SK-N-SH (cell line): ENCODE measurements around the gene ANKRD65. TPM values are rescaled to one million over a fixed set of nuclear protein-coding genes. Genes with fewer than 3 reads are reported as not detected.
"Not testable (repeated sequence)": the region's sequence is repeated elsewhere in the genome, so short reads cannot be mapped to it uniquely, and the experiment has no call there.

Experiments
- CTCF ChIA-PET: fragments of 300-600, 350-600 bp; formaldehyde crosslinking; extraction: SDS; loops from one replicate; lab custom pipeline; 2021; lab: Yijun Ruan, JAX
- POLR2A ChIA-PET: fragments of 350-600 bp; sonication (Branson Sonifier 250); formaldehyde crosslinking; extraction: SDS; loops from one replicate; lab custom pipeline; 2020; ENCODE audit warnings: antibody characterized with exemption, inconsistent platforms; lab: Yijun Ruan, JAX
- DNase-seq: peaks from one replicate; pipeline ENCODE4 v3.0.0; 2012
- H2AFZ ChIP-seq: fragments of 200-600 bp; sonication (generic); 2 replicates; pipeline ENCODE4 v1.8.1; 2016; ENCODE audit warnings: antibody characterized with exemption, mild to moderate bottlenecking, low read depth
- H3F3A ChIP-seq: fragments of 200-600 bp; sonication (generic); replicated peaks from 2 replicates; pipeline ENCODE3; 2016; ENCODE audit warnings: antibody characterized with exemption, mild to moderate bottlenecking; ENCODE audit not compliant: insufficient read depth
- H3K27ac ChIP-seq, 2 experiments: fragments of 200-500 bp in 1 of 2; fragments of 200-600 bp in 1 of 2; sonication (Bioruptor generic) in 1 of 2; sonication (generic), shearing (Covaris generic) in 1 of 2; 2 replicates each; pipeline versions ENCODE4 v1.5.1 to v1.6.1; 2014 to 2016; ENCODE audit warnings: low read depth in 2 of 2, inconsistent platforms in 1 of 2, low read length in 1 of 2, mild to moderate bottlenecking in 1 of 2, mixed read lengths in 1 of 2
- H3K27me3 ChIP-seq: fragments of 200-600 bp; sonication (generic), shearing (Covaris generic); 2 replicates; pipeline ENCODE4 v1.6.1; 2016; ENCODE audit warnings: mixed run types; ENCODE audit not compliant: insufficient read depth
- H3K36me3 ChIP-seq, 2 experiments: fragments of 200-500 bp in 1 of 2; fragments of 200-600 bp in 1 of 2; sonication (Bioruptor generic) in 1 of 2; sonication (generic) in 1 of 2; replicated peaks in 1 of 2; 2 replicates each; pipeline versions ENCODE3 to v1.5.1; 2014 to 2016; ENCODE audit warnings: low read length in 1 of 2, mild to moderate bottlenecking in 1 of 2; ENCODE audit not compliant: insufficient read depth in 2 of 2, control insufficient read depth in 1 of 2
- H3K4me1 ChIP-seq, 2 experiments: fragments of 200-500 bp in 1 of 2; fragments of 200-600 bp in 1 of 2; sonication (Bioruptor generic) in 1 of 2; sonication (generic), shearing (Covaris generic) in 1 of 2; 2 replicates each; pipeline versions ENCODE4 v1.5.1 to v1.6.1; 2014 to 2016; ENCODE audit warnings: low read depth in 1 of 2, low read length in 1 of 2, mixed run types in 1 of 2; ENCODE audit not compliant: insufficient read depth in 2 of 2, control insufficient read depth in 1 of 2
- H3K4me2 ChIP-seq: fragments of 200-600 bp; sonication (generic), shearing (Covaris generic); 2 replicates; pipeline ENCODE4 v1.6.1; 2017; ENCODE audit warnings: mixed run types
- H3K4me3 ChIP-seq, 2 experiments: fragments of 200-500 bp in 1 of 2; fragments of 200-600 bp in 1 of 2; sonication (Bioruptor generic) in 1 of 2; sonication (generic), shearing (Covaris generic) in 1 of 2; 2 replicates each; pipeline versions ENCODE4 v1.5.1 to v1.8.1; 2014 to 2016; ENCODE audit warnings: low read depth in 2 of 2, inconsistent platforms in 1 of 2, low read length in 1 of 2, mild to moderate bottlenecking in 1 of 2, mixed read lengths in 1 of 2, moderate library complexity in 1 of 2
- H3K79me2 ChIP-seq: fragments of 200-600 bp; sonication (generic); 2 replicates; pipeline ENCODE4 v1.8.1; 2017; ENCODE audit warnings: mild to moderate bottlenecking; ENCODE audit not compliant: insufficient read depth
- H3K9ac ChIP-seq: fragments of 200-600 bp; sonication (generic); 2 replicates; pipeline ENCODE4 v1.6.1; 2017; ENCODE audit warnings: mixed run types
- H3K9me2 ChIP-seq: fragments of 200-600 bp; sonication (generic); 2 replicates; pipeline ENCODE4 v1.6.1; 2017; ENCODE audit warnings: mixed run types
- H3K9me3 ChIP-seq: fragments of 200-600 bp; sonication (generic); 2 replicates; pipeline ENCODE4 v1.6.1; 2017; ENCODE audit warnings: mixed run types, mild to moderate bottlenecking, moderate library complexity
- H4K20me1 ChIP-seq: fragments of 200-600 bp; sonication (generic); 2 replicates; pipeline ENCODE4 v1.6.1; 2017; ENCODE audit warnings: mild to moderate bottlenecking, mixed run types; ENCODE audit not compliant: insufficient read depth
- EP300 ChIP-seq, 2 experiments: IDR thresholded peaks; 2 replicates each; pipeline versions ENCODE4 v1.4.0 to v1.6.1; 2012; ENCODE audit warnings: borderline replicate concordance in 1 of 2, low read depth in 1 of 2, low read length in 1 of 2
- FOXJ3 ChIP-seq: sonication (generic); formaldehyde crosslinking; IDR thresholded peaks from 2 replicates; pipeline ENCODE4 v1.5.1; 2020; ENCODE audit warnings: mild to moderate bottlenecking, missing genetic modification reagents
- NFIC ChIP-seq: IDR thresholded peaks from 2 replicates; pipeline ENCODE4 v1.4.0; 2012; ENCODE audit warnings: borderline replicate concordance
- RXRA ChIP-seq: IDR thresholded peaks from 2 replicates; pipeline ENCODE4 v1.4.0; 2012; ENCODE audit warnings: low read depth, mild to moderate bottlenecking, borderline replicate concordance
- SIN3A ChIP-seq: IDR thresholded peaks from 2 replicates; pipeline ENCODE4 v1.6.1; 2012; ENCODE audit warnings: low read depth, mild to moderate bottlenecking, low read length, moderate library complexity, borderline replicate concordance
- SMC3 ChIP-seq: IDR thresholded peaks from 2 replicates; pipeline ENCODE4 v1.6.1; 2012; ENCODE audit warnings: low read depth, low read length, improper control_type of control experiment
- TAF1 ChIP-seq: IDR thresholded peaks from 2 replicates; pipeline ENCODE4 v1.6.1; 2012; ENCODE audit warnings: low read depth, mild to moderate bottlenecking, low read length, moderate library complexity, borderline replicate concordance
- TCF12 ChIP-seq: IDR thresholded peaks from 2 replicates; pipeline ENCODE4 v1.4.0; 2012
- YY1 ChIP-seq: IDR thresholded peaks from 2 replicates; pipeline ENCODE4 v1.4.0; 2012; ENCODE audit warnings: low read depth, mild to moderate bottlenecking
- WGBS: methylation state at CpG from one replicate; pipeline ENCODE4 v1.1.6; 2017; ENCODE audit warnings: low lambda C conversion rate; 5-methylcytosine and 5-hydroxymethylcytosine counted together
- polyA plus RNA-seq, 3 experiments: library from polyadenylated mRNA; depleted of rRNA; stranded (reverse); fragments of >200 nt; gene quantifications; 2 replicates each; pipeline ENCODE4 v1.2.3, GENCODE V29; 2012
- TF ChIP-seq, protein P1 (sequence below): fragments of 150-350 bp; IDR thresholded peaks from 2 replicates; pipeline ENCODE4 v1.6.1; 2016; ENCODE audit warnings: mild to moderate bottlenecking, low read depth, low read length
- TF ChIP-seq, protein P2 (sequence below): fragments of 200-600 bp; sonication (generic); IDR thresholded peaks from 2 replicates; pipeline ENCODE4 v1.6.1; 2017; ENCODE audit warnings: antibody characterized with exemption, mild to moderate bottlenecking, moderate library complexity

The ANKRD65 gene
- polyA plus RNA-seq, 1 of the 3 experiments (the other 2 are of a cell fraction), result 0.07 TPM

DNA sequence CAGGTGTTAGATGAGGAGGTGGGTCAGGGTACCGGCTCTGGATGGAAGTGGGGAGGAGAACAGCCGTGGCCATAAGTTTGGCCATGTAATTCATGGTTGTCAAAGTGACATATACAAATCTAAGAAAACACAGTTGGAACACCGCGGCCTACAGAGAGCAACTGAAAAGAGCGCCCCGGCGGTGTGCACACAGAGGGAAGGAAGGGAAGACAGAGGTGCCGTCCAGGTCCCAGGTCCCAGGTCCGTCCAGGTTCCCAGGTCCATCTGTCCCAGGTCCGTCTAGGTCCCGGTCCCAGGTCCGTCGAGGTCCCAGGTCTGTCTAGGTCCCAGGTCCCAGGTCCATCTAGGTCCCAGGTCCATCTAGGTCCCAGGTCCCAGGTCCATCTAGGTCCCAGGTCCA, 9.4 kb downstream of the ANKRD65 start:
- Histone ChIP-seq H3K36me3 (peaks cover 0 to 3% of the 10 kb centered on the region in 2 experiments), H2AFZ (no peak overlapping the region), H3K4me1 (peaks cover 4 to 5% of the 10 kb centered on the region in 2 experiments; a peak in 1 of 4 replicates), H3K79me2 (peaks cover 34% of the 10 kb centered on the region), H4K20me1 (no peaks in the 10 kb centered on the region), H3K27me3 (no peaks in the 10 kb centered on the region), H3F3A (peaks cover 10% of the 10 kb centered on the region), H3K9ac (no peak overlapping the region), H3K27ac (no peak overlapping the region), H3K9me2 (no peaks in the 10 kb centered on the region), H3K4me2 (no peak overlapping the region), H3K4me3 (no peak overlapping the region), H3K9me3 (no peaks in the 10 kb centered on the region)
- CTCF ChIA-PET, result no interaction called here
- WGBS, result 95% methylated on average over 13 of the region's 13 CpGs
- DNase-seq, result no peak
- TF ChIP-seq NFIC, result no peak
- TF ChIP-seq, protein P1, sequence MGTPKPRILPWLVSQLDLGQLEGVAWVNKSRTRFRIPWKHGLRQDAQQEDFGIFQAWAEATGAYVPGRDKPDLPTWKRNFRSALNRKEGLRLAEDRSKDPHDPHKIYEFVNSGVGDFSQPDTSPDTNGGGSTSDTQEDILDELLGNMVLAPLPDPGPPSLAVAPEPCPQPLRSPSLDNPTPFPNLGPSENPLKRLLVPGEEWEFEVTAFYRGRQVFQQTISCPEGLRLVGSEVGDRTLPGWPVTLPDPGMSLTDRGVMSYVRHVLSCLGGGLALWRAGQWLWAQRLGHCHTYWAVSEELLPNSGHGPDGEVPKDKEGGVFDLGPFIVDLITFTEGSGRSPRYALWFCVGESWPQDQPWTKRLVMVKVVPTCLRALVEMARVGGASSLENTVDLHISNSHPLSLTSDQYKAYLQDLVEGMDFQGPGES, result no peak
- TF ChIP-seq RXRA, result no peak
- no peak for TF ChIP-seq TCF12
- POLR2A ChIA-PET, result interaction anchor here (0.6 kb wide), 1 partner anchor 72 kb away, joined by 3 read pairs; no protein-coding TSS in a partner anchor

DNA sequence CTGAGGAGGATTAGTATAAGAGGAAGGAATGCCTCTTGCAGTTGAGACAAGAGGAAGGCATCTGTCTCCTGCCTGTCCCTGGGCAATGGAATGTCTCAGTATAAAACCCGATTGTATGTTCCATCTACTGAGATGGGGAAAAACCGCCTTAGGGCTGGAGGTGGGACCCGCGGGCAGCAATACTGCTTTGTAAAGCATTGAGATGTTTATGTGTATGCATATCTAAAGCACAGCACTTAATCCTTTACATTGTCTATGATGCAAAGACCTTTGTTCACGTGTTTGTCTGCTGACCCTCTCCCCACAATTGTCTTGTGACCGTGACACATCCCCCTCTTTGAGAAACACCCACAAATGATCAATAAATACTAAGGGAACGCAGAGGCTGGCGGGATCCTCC, 10.8 kb downstream of the ANKRD65 start:
- H3K9me3 ChIP-seq, H4K20me1 ChIP-seq, H3K27ac ChIP-seq, DNase-seq, H3K4me2 ChIP-seq, H2AFZ ChIP-seq, H3K9me2 ChIP-seq, H3K9ac ChIP-seq, H3K27me3 ChIP-seq, CTCF ChIA-PET, POLR2A ChIA-PET, H3F3A ChIP-seq, H3K4me3 ChIP-seq: not testable (repeated sequence)
- WGBS, result 84% methylated on average over 8 of the region's 8 CpGs
- peaks cover 11 to 15% of the 10 kb centered on the region in 2 experiments; a peak in 3 of 4 replicates for H3K4me1 ChIP-seq
- peaks cover 48% of the 10 kb centered on the region for H3K79me2 ChIP-seq
- peaks cover 5 to 13% of the 10 kb centered on the region in 2 experiments for H3K36me3 ChIP-seq

DNA sequence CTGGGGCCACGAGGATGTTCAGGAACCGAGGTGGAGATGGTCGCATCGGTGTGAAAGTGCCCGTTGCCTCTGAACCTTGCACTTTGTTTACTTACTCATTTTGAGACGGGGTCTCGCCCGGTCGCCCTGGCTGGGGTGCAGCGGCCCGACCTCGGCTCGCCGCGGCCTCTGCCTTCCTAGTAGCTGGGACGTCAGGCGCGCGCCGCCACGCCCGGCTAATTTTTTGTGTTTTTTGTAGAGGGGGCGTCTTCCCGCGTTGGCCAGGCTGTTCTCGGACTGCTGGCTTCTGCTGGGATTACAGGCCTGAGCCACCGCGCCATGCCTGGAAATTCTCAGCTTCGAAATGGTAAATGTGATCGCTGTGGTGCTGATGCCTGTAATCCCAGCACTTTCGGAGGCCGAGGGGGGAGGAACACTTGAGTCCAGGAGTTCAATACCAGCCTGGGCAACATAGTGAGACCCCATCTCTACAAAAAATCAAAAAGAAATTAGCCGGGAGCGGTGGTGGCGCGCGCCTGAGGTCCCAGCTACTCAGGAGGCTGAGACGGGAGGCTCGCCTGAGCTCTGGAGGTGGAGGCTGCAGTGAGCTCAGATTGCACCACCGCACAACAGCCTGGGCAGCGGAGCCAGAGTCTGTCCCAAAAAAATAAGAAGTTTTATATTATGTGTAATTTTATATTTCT, 13.3 kb downstream of the ANKRD65 start:
- ChIA-PET CTCF (interaction anchor here (1.0 to 3.5 kb wide), 3 partner anchors 9 to 34 kb away, joined by 3 to 14 read pairs (median 14); partner anchors contain the start of genes ANKRD65 and CCNL2), POLR2A (interaction anchor here (0.6 to 3.3 kb wide), 7 partner anchors 8 to 208 kb away, joined by 3 to 18 read pairs (median 3); partner anchors contain the start of genes AURKAIP1, CCNL2 and MIB2)
- peak overlapping the region; percentile 88 for H3K9ac ChIP-seq
- H3F3A ChIP-seq, result peaks cover 26% of the 10 kb centered on the region
- H3K27ac ChIP-seq, result peak overlapping the region; percentile 72 to 77
- H3K9me3 ChIP-seq, result no peaks in the 10 kb centered on the region
- 24% methylated on average over 18 of the region's 41 CpGs for WGBS
- H3K4me2 ChIP-seq, result peak overlapping the region; percentile 87
- H3K9me2 ChIP-seq, result no peaks in the 10 kb centered on the region
- 0 out of 2 replicates have a peak overlapping the region, but pooled peaks have one; percentile 65 for H2AFZ ChIP-seq
- peaks cover 10 to 16% of the 10 kb centered on the region in 2 experiments for H3K36me3 ChIP-seq
- no peak for DNase-seq
- TF ChIP-seq TAF1, result no peak
- TF ChIP-seq, protein P2, sequence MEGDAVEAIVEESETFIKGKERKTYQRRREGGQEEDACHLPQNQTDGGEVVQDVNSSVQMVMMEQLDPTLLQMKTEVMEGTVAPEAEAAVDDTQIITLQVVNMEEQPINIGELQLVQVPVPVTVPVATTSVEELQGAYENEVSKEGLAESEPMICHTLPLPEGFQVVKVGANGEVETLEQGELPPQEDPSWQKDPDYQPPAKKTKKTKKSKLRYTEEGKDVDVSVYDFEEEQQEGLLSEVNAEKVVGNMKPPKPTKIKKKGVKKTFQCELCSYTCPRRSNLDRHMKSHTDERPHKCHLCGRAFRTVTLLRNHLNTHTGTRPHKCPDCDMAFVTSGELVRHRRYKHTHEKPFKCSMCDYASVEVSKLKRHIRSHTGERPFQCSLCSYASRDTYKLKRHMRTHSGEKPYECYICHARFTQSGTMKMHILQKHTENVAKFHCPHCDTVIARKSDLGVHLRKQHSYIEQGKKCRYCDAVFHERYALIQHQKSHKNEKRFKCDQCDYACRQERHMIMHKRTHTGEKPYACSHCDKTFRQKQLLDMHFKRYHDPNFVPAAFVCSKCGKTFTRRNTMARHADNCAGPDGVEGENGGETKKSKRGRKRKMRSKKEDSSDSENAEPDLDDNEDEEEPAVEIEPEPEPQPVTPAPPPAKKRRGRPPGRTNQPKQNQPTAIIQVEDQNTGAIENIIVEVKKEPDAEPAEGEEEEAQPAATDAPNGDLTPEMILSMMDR, result no peak
- TF ChIP-seq YY1, result no peak
- no peak for TF ChIP-seq EP300 (IDR thresholded peaks at IDR 0.05; ENCODE audit: borderline replicate concordance in 1 of 2, low read depth in 1 of 2, low read length in 1 of 2)
- no peak for TF ChIP-seq SIN3A
- no peak for TF ChIP-seq NFIC
- no peak for TF ChIP-seq SMC3
- no peak for TF ChIP-seq FOXJ3 (CRISPR knock-in tag)
- H3K4me3 ChIP-seq, result peak overlapping the region; percentile 74 to 77
- no peaks in the 10 kb centered on the region for H3K27me3 ChIP-seq
- H3K79me2 ChIP-seq, result peaks cover 64% of the 10 kb centered on the region
- no peaks in the 10 kb centered on the region for H4K20me1 ChIP-seq
- H3K4me1 ChIP-seq, result peaks cover 11 to 15% of the 10 kb centered on the region in 2 experiments; a peak in 3 of 4 replicates
